Measurements from ENCODE around the gene SH3PXD2A. TPM values are rescaled to one million over a fixed set of nuclear protein-coding genes. Genes with fewer than 3 reads are reported as not detected.

SH3PXD2A gene
- total RNA-seq, 1 donor from 2014 or later: 30.3 TPM

GRCh38 chr10:103673606-103674005, 181.8 kb downstream of the SH3PXD2A start:
- no peak overlapping the region for H3K4me3 ChIP-seq (ENCODE audit: low read length in 3 of 3)
- H3K9ac ChIP-seq (ENCODE audit: low read depth in 1 of 3, low read length in 3 of 3): no peak overlapping the region
- peaks cover 30 to 43% (median 37%) of the 10 kb centered on the region in 3 donors for H3K4me1 ChIP-seq (ENCODE audit: control insufficient read depth in 3 of 3, insufficient read depth in 3 of 3, low read length in 3 of 3)
- no peaks in the 10 kb centered on the region for H3K9me3 ChIP-seq (ENCODE audit: control insufficient read depth in 3 of 3, low read length in 3 of 3)
- peak overlapping the region; percentile 40 for H3K27ac ChIP-seq (ENCODE audit: low read depth, low read length)
- H3K27me3 ChIP-seq (ENCODE audit: control insufficient read depth in 3 of 3, insufficient read depth in 3 of 3, low read length in 3 of 3): no peaks in the 10 kb centered on the region
- H3K36me3 ChIP-seq (ENCODE audit: control insufficient read depth in 3 of 3, insufficient read depth in 3 of 3, low read length in 3 of 3): peaks cover 0 to 3% (median 0%) of the 10 kb centered on the region in 3 donors

- Histone ChIP-seq H3K27ac (ENCODE audit: low read depth, low read length) (peak overlapping the region; percentile 36), H3K27me3 (ENCODE audit: control insufficient read depth in 3 of 3, insufficient read depth in 3 of 3, low read length in 3 of 3) (no peaks in the 10 kb centered on the region)
These were observed 183.0 kb downstream of the SH3PXD2A start for GRCh38 chr10:103672345-103672744.

GRCh38 chr10:103671126-103671895, 184.1 kb downstream of the SH3PXD2A start:
- Histone ChIP-seq H3K4me1 (ENCODE audit: control insufficient read depth in 3 of 3, insufficient read depth in 3 of 3, low read length in 3 of 3) (peaks cover 31 to 47% (median 36%) of the 10 kb centered on the region in 3 donors), H3K9ac (ENCODE audit: low read depth in 1 of 3, low read length in 3 of 3) (no peak overlapping the region), H3K36me3 (ENCODE audit: control insufficient read depth in 3 of 3, insufficient read depth in 3 of 3, low read length in 3 of 3) (peaks cover 0 to 3% (median 2%) of the 10 kb centered on the region in 3 donors), H3K4me3 (ENCODE audit: low read length in 3 of 3) (no peak overlapping the region), H3K27ac (ENCODE audit: low read depth, low read length) (no peak overlapping the region), H3K9me3 (ENCODE audit: control insufficient read depth in 3 of 3, low read length in 3 of 3) (no peaks in the 10 kb centered on the region), H3K27me3 (ENCODE audit: control insufficient read depth in 3 of 3, insufficient read depth in 3 of 3, low read length in 3 of 3) (no peaks in the 10 kb centered on the region)

More at GRCh38 chr10:103672345-103672744, 183.0 kb downstream of the SH3PXD2A start:
- Histone ChIP-seq H3K36me3 (ENCODE audit: control insufficient read depth in 3 of 3, insufficient read depth in 3 of 3, low read length in 3 of 3) (peaks cover 0 to 3% (median 2%) of the 10 kb centered on the region in 3 donors), H3K9me3 (ENCODE audit: control insufficient read depth in 3 of 3, low read length in 3 of 3) (no peaks in the 10 kb centered on the region), H3K4me3 (ENCODE audit: low read length in 3 of 3) (no peak overlapping the region), H3K9ac (ENCODE audit: low read depth in 1 of 3, low read length in 3 of 3) (peak overlapping the region in 2 of 3 donors; percentile 38 to 50), H3K4me1 (ENCODE audit: control insufficient read depth in 3 of 3, insufficient read depth in 3 of 3, low read length in 3 of 3) (peaks cover 33 to 40% (median 37%) of the 10 kb centered on the region in 3 donors)

GRCh38 chr10:103669944-103670343, 185.4 kb downstream of the SH3PXD2A start:
- no peak overlapping the region for H3K27ac ChIP-seq (ENCODE audit: low read depth, low read length)
- peaks cover 0 to 3% (median 2%) of the 10 kb centered on the region in 3 donors for H3K36me3 ChIP-seq (ENCODE audit: control insufficient read depth in 3 of 3, insufficient read depth in 3 of 3, low read length in 3 of 3)
- H3K4me1 ChIP-seq (ENCODE audit: control insufficient read depth in 3 of 3, insufficient read depth in 3 of 3, low read length in 3 of 3): peaks cover 42 to 55% (median 44%) of the 10 kb centered on the region in 3 donors

GRCh38 chr10:103669243-103669929, 186.0 kb downstream of the SH3PXD2A start:
- Histone ChIP-seq H3K9me3 (ENCODE audit: control insufficient read depth in 3 of 3, low read length in 3 of 3) (no peaks in the 10 kb centered on the region), H3K27ac (ENCODE audit: low read depth, low read length) (peak overlapping the region; percentile 69), H3K36me3 (ENCODE audit: control insufficient read depth in 3 of 3, insufficient read depth in 3 of 3, low read length in 3 of 3) (peaks cover 0 to 3% (median 2%) of the 10 kb centered on the region in 3 donors), H3K4me1 (ENCODE audit: control insufficient read depth in 3 of 3, insufficient read depth in 3 of 3, low read length in 3 of 3) (peaks cover 46 to 59% (median 47%) of the 10 kb centered on the region in 3 donors), H3K27me3 (ENCODE audit: control insufficient read depth in 3 of 3, insufficient read depth in 3 of 3, low read length in 3 of 3) (no peaks in the 10 kb centered on the region), H3K4me3 (ENCODE audit: low read length in 3 of 3) (no peak overlapping the region), H3K9ac (ENCODE audit: low read depth in 1 of 3, low read length in 3 of 3) (no peak overlapping the region)

More at GRCh38 chr10:103669944-103670343, 185.4 kb downstream of the SH3PXD2A start:
- Histone ChIP-seq H3K9ac (ENCODE audit: low read depth in 1 of 3, low read length in 3 of 3) (no peak overlapping the region), H3K4me3 (ENCODE audit: low read length in 3 of 3) (no peak overlapping the region), H3K27me3 (ENCODE audit: control insufficient read depth in 3 of 3, insufficient read depth in 3 of 3, low read length in 3 of 3) (no peaks in the 10 kb centered on the region), H3K9me3 (ENCODE audit: control insufficient read depth in 3 of 3, low read length in 3 of 3) (no peaks in the 10 kb centered on the region)

DNA sequence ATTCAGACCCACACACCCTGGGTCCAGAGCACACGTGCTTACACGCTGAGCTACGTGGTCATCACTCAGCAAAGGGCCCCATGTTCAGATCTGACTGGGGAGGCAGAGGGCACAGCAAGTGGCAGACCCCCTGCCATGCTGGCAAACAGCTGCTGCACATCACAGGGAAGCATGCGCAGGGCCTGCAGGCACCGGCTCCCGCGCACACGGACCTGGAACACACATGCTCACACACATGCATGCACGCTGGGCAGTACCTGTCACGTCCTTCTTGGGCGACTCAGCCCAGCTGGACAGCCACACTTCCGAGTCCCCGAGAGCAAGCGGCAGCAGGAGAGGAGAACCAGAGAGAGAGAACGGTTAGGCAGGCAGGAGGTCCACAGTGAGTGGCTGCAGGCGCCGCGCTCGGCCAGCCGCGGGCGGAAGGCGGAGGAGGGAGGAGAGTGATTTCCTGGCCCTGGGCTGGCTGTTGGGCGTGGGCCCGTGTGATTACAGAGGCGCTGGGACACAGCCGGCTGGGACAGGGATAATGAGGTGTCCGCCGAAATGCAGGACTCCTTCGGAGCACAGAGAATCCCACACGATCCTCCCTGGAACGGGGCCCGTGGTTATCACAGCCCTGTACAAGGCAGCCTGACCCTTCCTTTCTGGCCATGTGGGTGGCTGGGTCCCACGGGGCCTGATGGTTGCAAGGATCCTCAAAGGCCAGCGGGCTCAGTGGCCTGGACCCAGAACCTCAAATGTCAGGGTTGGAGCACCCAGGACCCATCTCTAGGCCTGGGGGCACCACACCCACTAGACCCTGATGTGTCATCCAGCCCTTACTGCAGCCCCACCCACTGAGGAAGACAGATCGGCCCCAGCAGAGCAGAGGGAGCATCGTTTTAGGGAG, 186.8 kb downstream of the SH3PXD2A start:
- Histone ChIP-seq H3K27ac (ENCODE audit: low read depth, low read length) (peak overlapping the region; percentile 69), H3K4me1 (ENCODE audit: control insufficient read depth in 3 of 3, insufficient read depth in 3 of 3, low read length in 3 of 3) (peaks cover 54 to 65% (median 55%) of the 10 kb centered on the region in 3 donors), H3K4me3 (ENCODE audit: low read length in 3 of 3) (peak overlapping the region; percentile 51 to 58 (median 54)), H3K9ac (ENCODE audit: low read depth in 1 of 3, low read length in 3 of 3) (peak overlapping the region; percentile 14 to 66 (median 61)), H3K27me3 (ENCODE audit: control insufficient read depth in 3 of 3, insufficient read depth in 3 of 3, low read length in 3 of 3) (no peaks in the 10 kb centered on the region), H3K9me3 (ENCODE audit: control insufficient read depth in 3 of 3, low read length in 3 of 3) (no peaks in the 10 kb centered on the region), H3K36me3 (ENCODE audit: control insufficient read depth in 3 of 3, insufficient read depth in 3 of 3, low read length in 3 of 3) (peaks cover 0 to 2% (median 0%) of the 10 kb centered on the region in 3 donors)

GRCh38 chr10:103667356-103667755, 188.0 kb downstream of the SH3PXD2A start:
- Histone ChIP-seq H3K27me3 (ENCODE audit: control insufficient read depth in 3 of 3, insufficient read depth in 3 of 3, low read length in 3 of 3) (no peaks in the 10 kb centered on the region), H3K4me1 (ENCODE audit: control insufficient read depth in 3 of 3, insufficient read depth in 3 of 3, low read length in 3 of 3) (peaks cover 53 to 66% (median 55%) of the 10 kb centered on the region in 3 donors), H3K9me3 (ENCODE audit: control insufficient read depth in 3 of 3, low read length in 3 of 3) (no peaks in the 10 kb centered on the region), H3K4me3 (ENCODE audit: low read length in 3 of 3) (no peak overlapping the region), H3K27ac (ENCODE audit: low read depth, low read length) (peak overlapping the region; percentile 69), H3K36me3 (ENCODE audit: control insufficient read depth in 3 of 3, insufficient read depth in 3 of 3, low read length in 3 of 3) (peaks cover 0 to 2% (median 0%) of the 10 kb centered on the region in 3 donors), H3K9ac (ENCODE audit: low read depth in 1 of 3, low read length in 3 of 3) (peak overlapping the region in 1 of 3 donors; percentile 45)

DNA sequence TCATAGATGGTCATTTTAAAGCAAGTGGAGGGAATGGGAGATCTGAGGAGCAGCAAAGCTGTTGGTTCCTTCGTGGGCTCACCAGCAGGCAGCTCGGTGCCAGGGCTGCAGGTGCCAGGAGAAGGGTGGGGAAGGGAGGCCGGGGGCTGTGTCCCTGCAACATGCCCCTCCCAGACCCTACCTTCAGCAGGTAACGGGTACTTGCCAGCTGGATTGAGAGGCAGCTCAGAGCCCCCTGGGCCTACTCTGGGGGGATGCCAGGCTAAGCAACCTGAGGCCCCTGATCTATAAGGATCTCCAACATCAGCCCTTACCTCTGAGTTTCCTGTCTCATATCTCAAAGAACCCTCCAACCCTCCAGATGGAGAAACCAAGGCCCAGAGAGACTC, 188.6 kb downstream of the SH3PXD2A start:
- Histone ChIP-seq H3K9me3 (ENCODE audit: control insufficient read depth in 3 of 3, low read length in 3 of 3) (no peaks in the 10 kb centered on the region), H3K27me3 (ENCODE audit: control insufficient read depth in 3 of 3, insufficient read depth in 3 of 3, low read length in 3 of 3) (no peaks in the 10 kb centered on the region), H3K4me1 (ENCODE audit: control insufficient read depth in 3 of 3, insufficient read depth in 3 of 3, low read length in 3 of 3) (peaks cover 55 to 66% (median 55%) of the 10 kb centered on the region in 3 donors), H3K27ac (ENCODE audit: low read depth, low read length) (peak overlapping the region; percentile 69), H3K36me3 (ENCODE audit: control insufficient read depth in 3 of 3, insufficient read depth in 3 of 3, low read length in 3 of 3) (peaks cover 0 to 2% (median 0%) of the 10 kb centered on the region in 3 donors), H3K4me3 (ENCODE audit: low read length in 3 of 3) (no peak overlapping the region), H3K9ac (ENCODE audit: low read depth in 1 of 3, low read length in 3 of 3) (peak overlapping the region in 1 of 3 donors; percentile 8)

DNA sequence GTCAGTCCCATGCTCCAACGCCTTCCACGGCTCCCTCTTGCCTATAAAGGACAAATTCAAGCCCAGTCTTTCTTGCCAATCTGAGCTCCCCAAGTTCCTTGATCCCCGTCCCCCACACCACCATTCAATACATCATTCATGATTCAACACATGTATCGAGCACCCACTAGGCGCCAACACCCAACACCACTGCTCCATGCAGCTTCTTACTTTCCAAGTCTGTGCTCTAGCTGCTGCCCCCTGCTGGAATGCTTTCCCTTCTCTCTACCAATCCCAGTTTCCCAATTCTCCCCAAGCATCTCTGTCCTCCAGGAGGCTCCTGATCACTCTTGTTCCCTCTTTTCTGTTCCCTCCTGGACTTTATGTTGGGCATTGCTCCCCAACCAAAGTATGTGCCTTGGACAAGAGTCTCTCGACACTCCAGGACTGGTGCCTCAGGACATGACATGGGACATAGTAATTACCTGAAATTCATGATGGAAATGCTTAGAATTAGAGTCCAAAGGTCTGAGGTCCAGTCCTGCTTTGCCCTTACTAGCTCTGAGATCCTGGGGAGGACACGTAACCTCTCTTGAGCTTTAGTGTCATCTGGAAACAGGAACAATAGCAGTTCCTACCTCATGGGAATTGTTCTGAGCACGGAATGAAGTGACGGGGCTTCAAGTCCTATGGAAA, 189.2 kb downstream of the SH3PXD2A start:
- Histone ChIP-seq H3K36me3 (ENCODE audit: control insufficient read depth in 3 of 3, insufficient read depth in 3 of 3, low read length in 3 of 3) (peaks cover 0 to 2% (median 0%) of the 10 kb centered on the region in 3 donors), H3K9me3 (ENCODE audit: control insufficient read depth in 3 of 3, low read length in 3 of 3) (no peaks in the 10 kb centered on the region), H3K9ac (ENCODE audit: low read depth in 1 of 3, low read length in 3 of 3) (no peak overlapping the region), H3K4me3 (ENCODE audit: low read length in 3 of 3) (no peak overlapping the region), H3K27ac (ENCODE audit: low read depth, low read length) (peak overlapping the region; percentile 69), H3K27me3 (ENCODE audit: control insufficient read depth in 3 of 3, insufficient read depth in 3 of 3, low read length in 3 of 3) (no peaks in the 10 kb centered on the region), H3K4me1 (ENCODE audit: control insufficient read depth in 3 of 3, insufficient read depth in 3 of 3, low read length in 3 of 3) (peaks cover 55 to 71% (median 58%) of the 10 kb centered on the region in 3 donors)
